Neural progenitor cell (in vitro differentiated cells): ENCODE data around the gene POLN.

Experiments
- CTCF ChIP-seq: fragments of 200-600 bp; sonication (generic); IDR thresholded peaks from 2 replicates; pipeline ENCODE4 v1.5.1; 2017; ENCODE audit warnings: antibody characterized with exemption, mild to moderate bottlenecking
- EZH2 ChIP-seq: fragments of 200-600 bp; sonication (generic); IDR thresholded peaks from 2 replicates; pipeline ENCODE4 v1.6.1; 2017; ENCODE audit warnings: antibody characterized with exemption, mild to moderate bottlenecking, moderate library complexity
- EZH2phosphoT487 ChIP-seq: fragments of 200-600 bp; sonication (generic); IDR thresholded peaks from 2 replicates; pipeline ENCODE4 v1.6.1; 2017; ENCODE audit warnings: antibody characterized with exemption

GRCh38 chr4:2263926-2264321 lies 22.0 kb upstream of the POLN start:
- TF ChIP-seq CTCF (no peak), EZH2 (no peak), EZH2phosphoT487 (no peak)
